ENCODE results near the gene CENPT. TPM values are rescaled to one million over a fixed set of nuclear protein-coding genes. Genes with fewer than 3 reads are reported as not detected.
A peak's percentile ranks its signal among the peaks of the same experiment; 100 is the strongest.

The CENPT gene
- total RNA-seq, 1 donor from 2014 or later: 80.6 TPM

DNA sequence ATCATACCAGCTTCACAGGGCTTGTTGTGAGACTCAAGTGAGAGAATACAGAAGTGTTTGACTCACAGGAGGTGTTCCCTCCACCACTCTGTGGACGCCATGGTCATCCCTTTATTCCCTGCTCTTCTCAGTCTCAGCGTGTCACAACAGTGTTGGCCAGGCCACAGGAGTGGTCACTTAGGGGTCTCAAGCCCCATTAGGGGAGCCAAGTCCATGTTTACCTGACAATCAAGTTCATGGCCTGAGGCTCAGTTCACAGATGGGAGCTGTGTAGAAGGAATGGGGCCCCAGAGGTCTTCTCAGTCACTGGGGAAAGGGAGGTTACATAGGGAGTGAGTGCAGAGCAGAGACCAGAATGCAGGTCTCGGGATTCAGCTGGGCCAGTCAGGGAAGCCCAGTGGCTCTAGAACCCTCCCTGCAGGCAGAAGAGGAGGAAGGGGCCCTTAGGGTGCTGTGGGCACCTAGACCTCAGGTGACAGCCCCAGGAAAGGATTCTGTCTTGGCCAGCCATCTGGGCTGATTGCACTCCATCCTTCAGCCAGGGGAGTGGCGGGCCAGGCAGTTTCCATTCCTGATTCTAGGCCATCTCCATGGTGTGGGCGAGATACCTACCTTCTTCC is 9.5 kb upstream of the CENPT start:
- Mint-ChIP-seq H3K4me1 (ENCODE audit: low read depth) (peaks cover 29% of the 10 kb centered on the region), H3K9me3 (ENCODE audit: low read depth) (no peaks in the 10 kb centered on the region), H3K27ac (peak overlapping the region; percentile 94), H3K4me3 (ENCODE audit: low read depth) (no peak overlapping the region), H3K27me3 (no peaks in the 10 kb centered on the region), H3K36me3 (ENCODE audit: insufficient read depth) (peaks cover 11% of the 10 kb centered on the region)
- TF ChIP-seq, protein P1, sequence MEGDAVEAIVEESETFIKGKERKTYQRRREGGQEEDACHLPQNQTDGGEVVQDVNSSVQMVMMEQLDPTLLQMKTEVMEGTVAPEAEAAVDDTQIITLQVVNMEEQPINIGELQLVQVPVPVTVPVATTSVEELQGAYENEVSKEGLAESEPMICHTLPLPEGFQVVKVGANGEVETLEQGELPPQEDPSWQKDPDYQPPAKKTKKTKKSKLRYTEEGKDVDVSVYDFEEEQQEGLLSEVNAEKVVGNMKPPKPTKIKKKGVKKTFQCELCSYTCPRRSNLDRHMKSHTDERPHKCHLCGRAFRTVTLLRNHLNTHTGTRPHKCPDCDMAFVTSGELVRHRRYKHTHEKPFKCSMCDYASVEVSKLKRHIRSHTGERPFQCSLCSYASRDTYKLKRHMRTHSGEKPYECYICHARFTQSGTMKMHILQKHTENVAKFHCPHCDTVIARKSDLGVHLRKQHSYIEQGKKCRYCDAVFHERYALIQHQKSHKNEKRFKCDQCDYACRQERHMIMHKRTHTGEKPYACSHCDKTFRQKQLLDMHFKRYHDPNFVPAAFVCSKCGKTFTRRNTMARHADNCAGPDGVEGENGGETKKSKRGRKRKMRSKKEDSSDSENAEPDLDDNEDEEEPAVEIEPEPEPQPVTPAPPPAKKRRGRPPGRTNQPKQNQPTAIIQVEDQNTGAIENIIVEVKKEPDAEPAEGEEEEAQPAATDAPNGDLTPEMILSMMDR (IDR thresholded peaks at IDR 0.05; ENCODE audit: unreplicated experiment): no peak
- DNase-seq (ENCODE audit: low spot score, unreplicated experiment): no peak

DNA sequence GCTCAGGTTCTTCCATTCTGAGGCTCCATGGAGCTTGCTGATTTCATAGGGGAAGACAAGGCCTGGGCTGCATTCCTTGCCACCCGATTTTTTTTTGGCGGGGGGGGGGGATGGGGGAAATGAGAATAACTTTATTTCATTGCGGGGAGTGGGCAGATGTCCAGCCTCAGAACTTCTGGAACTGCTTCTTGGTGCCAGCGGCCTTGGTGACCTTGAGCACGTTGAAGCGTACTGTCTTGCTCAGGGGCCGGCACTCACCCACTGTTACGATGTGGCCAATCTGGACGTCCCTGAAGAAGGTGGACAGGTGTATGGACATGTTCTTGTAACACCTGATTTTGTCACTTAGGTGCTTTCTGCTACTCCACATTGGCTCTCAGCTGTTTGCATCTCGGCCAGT is 8.3 kb upstream of the CENPT start:
- H3K27ac Mint-ChIP-seq: peak overlapping the region; percentile 85
- peaks cover 7% of the 10 kb centered on the region for H3K36me3 Mint-ChIP-seq (ENCODE audit: insufficient read depth)
- H3K4me1 Mint-ChIP-seq (ENCODE audit: low read depth): peaks cover 29% of the 10 kb centered on the region
- TF ChIP-seq, protein P1 (IDR thresholded peaks at IDR 0.05; ENCODE audit: unreplicated experiment): no peak
- no peak overlapping the region for H3K4me3 Mint-ChIP-seq (ENCODE audit: low read depth)
- H3K9me3 Mint-ChIP-seq (ENCODE audit: low read depth): no peaks in the 10 kb centered on the region
- DNase-seq (ENCODE audit: low spot score, unreplicated experiment): no peak
- no peaks in the 10 kb centered on the region for H3K27me3 Mint-ChIP-seq

DNA sequence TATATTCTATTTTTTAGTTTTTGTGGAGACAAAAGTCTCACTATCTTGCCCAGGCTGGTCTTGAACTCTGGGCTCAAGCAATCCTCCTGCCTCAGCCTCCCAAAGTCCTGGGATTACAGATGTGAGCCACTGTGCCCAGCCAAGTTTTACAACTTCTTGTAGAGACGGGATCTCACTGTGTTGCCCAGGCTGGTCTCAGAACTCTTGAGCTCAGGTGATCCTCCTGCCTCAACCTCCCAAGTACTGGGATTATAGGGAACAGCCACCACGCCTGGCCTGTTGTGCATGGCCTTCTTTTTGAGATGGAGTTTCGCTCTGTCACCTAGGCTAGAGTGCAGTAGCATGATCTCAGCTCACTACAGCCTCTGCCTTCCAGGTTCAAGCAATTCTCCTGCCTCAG is 6.2 kb upstream of the CENPT start:
- TF ChIP-seq, protein P1 (IDR thresholded peaks at IDR 0.05; ENCODE audit: unreplicated experiment): no peak
- peaks cover 33% of the 10 kb centered on the region for H3K4me1 Mint-ChIP-seq (ENCODE audit: low read depth)
- no peak for DNase-seq (ENCODE audit: low spot score, unreplicated experiment)
- no peak overlapping the region for H3K4me3 Mint-ChIP-seq (ENCODE audit: low read depth)
- no peaks in the 10 kb centered on the region for H3K9me3 Mint-ChIP-seq (ENCODE audit: low read depth)
- peaks cover 8% of the 10 kb centered on the region for H3K36me3 Mint-ChIP-seq (ENCODE audit: insufficient read depth)
- no peak overlapping the region for H3K27ac Mint-ChIP-seq
- no peaks in the 10 kb centered on the region for H3K27me3 Mint-ChIP-seq

DNA sequence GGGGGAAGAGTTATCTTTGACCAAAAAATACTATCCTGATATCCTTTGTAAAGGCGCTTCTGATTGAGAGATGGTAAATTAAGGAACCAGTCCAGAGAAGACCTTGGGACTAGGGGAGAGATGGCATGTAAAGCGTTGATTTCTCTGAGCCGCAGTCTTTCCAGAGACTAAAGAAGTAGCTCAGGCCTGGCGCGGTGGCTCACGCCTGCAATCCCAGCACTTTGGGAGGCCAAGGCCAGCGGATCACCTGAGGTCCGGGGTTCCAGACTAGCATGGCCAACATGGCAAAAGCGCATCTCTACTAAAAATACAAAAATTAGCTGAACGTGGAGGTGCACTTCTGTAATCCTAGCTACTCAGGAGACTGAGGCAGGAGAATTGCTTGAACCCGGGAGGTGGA is 625 bp upstream of the CENPT start:
- Mint-ChIP-seq H3K27me3 (no peaks in the 10 kb centered on the region), H3K9me3 (ENCODE audit: low read depth) (no peaks in the 10 kb centered on the region), H3K4me3 (ENCODE audit: low read depth) (peak overlapping the region; percentile 90)

DNA sequence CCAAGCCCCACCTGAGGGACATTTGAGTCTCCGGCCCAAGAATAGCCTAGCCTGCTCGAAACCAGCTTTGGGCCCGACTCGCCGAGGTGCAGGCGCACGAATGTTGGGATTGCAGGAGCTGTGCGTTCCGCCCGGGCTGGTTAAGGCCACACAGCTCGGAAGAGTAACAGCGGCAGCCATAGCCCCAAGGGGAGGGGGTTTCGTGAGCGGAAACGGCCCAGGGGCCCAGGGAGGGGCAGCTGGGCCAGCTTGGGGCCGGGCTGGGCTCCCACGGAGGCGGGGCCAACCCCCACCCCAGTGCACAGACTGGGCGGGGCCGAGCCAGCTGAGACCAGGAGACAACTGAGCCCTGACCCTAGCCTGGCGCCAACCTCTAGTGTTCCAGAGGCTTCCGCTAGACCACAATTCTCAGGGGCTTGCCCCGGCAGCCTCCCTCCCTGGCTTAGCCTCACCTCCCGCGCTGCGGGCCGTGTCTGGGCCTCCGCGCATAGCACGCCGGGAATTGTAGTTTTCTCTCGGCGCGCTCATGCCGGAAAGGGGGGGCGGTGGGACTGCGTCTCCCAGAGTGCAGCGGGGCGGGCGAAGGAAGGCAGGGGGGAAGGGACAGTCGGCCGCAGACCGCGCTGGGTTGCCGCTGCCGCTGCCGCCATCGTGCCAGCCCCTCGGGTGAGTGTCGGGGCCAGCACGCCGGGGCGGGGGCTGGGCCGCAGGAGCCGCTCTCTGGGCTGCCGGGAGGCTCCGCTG is 1.0 kb downstream of the CENPT start, which contains the start of gene NUTF2:
Gene NUTF2, plus strand, starts transcription at position 614 of the 744 bp plus-strand sequence. CDS start 18,198 bp downstream, outside the sequence.
- Mint-ChIP-seq H3K4me1 (ENCODE audit: low read depth) (peaks cover 41% of the 10 kb centered on the region), H3K9me3 (ENCODE audit: low read depth) (no peaks in the 10 kb centered on the region), H3K4me3 (ENCODE audit: low read depth) (peak within 1 kb of the TSS; percentile 90), H3K27ac (peak within 1 kb of the TSS; percentile 98), H3K27me3 (no peaks in the 10 kb centered on the region), H3K36me3 (ENCODE audit: insufficient read depth) (peaks cover 1% of the 10 kb centered on the region)
- TF ChIP-seq, protein P1 (IDR thresholded peaks at IDR 0.05; ENCODE audit: unreplicated experiment): no peak
- peak; percentile 97 for DNase-seq (ENCODE audit: low spot score, unreplicated experiment)

More for the DNA sequence above, 625 bp upstream of the CENPT start:
- Mint-ChIP-seq H3K27ac (peak overlapping the region; percentile 98), H3K4me1 (ENCODE audit: low read depth) (peaks cover 37% of the 10 kb centered on the region), H3K36me3 (ENCODE audit: insufficient read depth) (peaks cover 1% of the 10 kb centered on the region)
- TF ChIP-seq, protein P1 (IDR thresholded peaks at IDR 0.05; ENCODE audit: unreplicated experiment): no peak
- DNase-seq (ENCODE audit: low spot score, unreplicated experiment): no peak
